ENCODE results near the gene DOK1. TPM values are rescaled to one million over a fixed set of nuclear protein-coding genes. Genes with fewer than 3 reads are reported as not detected.

DOK1 gene
- total RNA-seq, 1 donor from 2014 or later: 4.4 TPM

DNA sequence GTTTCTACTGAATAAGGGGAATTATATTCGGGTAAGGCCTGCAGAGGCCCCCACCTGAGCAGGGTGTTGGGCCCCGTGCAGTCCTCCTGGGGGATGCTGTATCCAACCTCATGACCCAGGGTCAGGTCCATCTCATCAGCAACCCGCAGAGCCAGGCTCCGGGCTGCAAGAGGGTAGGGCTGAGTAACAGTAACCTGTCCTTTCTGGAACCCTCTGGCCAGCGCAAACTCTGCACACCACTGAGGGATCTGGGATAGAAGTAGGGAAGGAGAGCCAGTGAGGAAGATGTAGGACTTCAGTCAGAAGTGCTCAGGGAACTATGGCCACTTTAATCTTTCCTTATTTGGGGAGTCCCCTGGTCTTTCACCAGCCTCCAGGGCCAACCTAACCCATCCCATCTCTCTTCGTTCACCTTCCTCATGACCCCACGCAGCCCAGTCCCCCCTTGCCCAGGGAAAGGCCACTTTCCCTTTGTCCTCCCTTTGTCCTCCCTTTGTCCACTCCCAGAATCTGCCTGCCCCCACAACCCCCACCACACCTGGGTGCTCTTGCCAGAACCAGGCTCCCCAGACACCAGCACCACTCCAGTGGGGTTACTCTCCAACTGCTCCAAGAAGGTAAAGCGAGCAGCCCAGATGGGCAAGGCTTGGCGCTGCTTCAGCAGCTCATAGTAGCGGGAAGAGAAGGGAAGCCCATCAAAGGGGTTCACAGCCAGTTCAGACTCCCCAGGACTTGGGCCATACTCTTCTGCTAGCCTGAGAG is 29.4 kb upstream of the DOK1 start:
- no peak for ATAC-seq
- DNase-seq: no peak
- intact Hi-C loops (cut with micrococcal nuclease): no loop called here

GRCh38 chr2:74525717-74526648 is 28.5 kb upstream of the DOK1 start, which contains the start of gene DQX1:
TSS of gene DQX1 (minus strand) at chr2:74526231. CDS start at chr2:74525729, 502 bp downstream.
- no peak for ATAC-seq
- no peak for DNase-seq
- intact Hi-C loops (cut with micrococcal nuclease): no loop called here

DNA sequence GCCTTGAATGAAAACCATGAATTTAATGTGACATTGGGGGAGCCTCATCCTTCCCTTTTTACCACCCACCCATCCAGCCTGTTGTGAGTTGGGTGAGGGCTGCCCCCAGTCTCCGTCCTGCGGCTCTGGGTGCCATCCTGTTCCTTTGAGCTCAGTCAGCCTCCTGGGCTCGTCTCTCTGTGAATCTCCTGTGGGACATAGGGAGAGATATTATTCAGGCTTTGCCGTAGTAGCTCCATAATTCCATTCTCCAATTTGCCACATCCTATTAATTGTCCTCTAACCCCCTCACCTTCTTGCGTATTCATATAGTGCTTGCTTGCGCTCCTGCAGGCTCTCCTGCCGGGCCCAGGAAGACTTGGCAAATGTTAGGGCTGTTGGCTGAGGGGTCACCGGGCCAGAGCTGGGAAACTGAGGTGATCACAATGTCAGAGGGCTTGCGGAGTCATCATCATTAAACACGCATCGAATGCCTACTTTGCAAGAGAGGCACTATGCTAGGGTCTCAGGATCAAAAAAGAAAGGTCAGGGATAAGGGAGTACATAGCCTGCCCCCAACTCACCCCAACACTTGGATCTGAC is 27.8 kb upstream of the DOK1 start:
- ATAC-seq: no peak
- DNase-seq: no peak
- intact Hi-C loops (cut with micrococcal nuclease): no loop called here

- ATAC-seq (no peak), DNase-seq (no peak)
- intact Hi-C loops (cut with micrococcal nuclease): no loop called here
Observed at GRCh38 chr2:74527741-74528140, 26.8 kb upstream of the DOK1 start.

- DNase-seq (no peak), ATAC-seq (peak; percentile 4)
- intact Hi-C loops (cut with micrococcal nuclease): no loop called here
Observed at GRCh38 chr2:74528600-74529356, 25.7 kb upstream of the DOK1 start.

- DNase-seq (peak; percentile 99), ATAC-seq (peak; percentile 95)
- intact Hi-C loops (cut with micrococcal nuclease): no loop called here
Observed at GRCh38 chr2:74529357-74530238, 24.9 kb upstream of the DOK1 start, which contains the start of the genes AUP1 and HTRA2. TSS of gene AUP1 (minus strand) at chr2:74529706. CDS start at chr2:74529629, 77 bp downstream. TSS of gene HTRA2 (plus strand) at chr2:74529933. CDS start at chr2:74530007, 74 bp downstream.

- peak; percentile 63 for DNase-seq
- intact Hi-C loops (cut with micrococcal nuclease): no loop called here
Observed at GRCh38 chr2:74530239-74531187, 24.0 kb upstream of the DOK1 start.

GRCh38 chr2:74531666-74532065 is 22.9 kb upstream of the DOK1 start:
- DNase-seq (no peak), ATAC-seq (no peak)
- intact Hi-C loops (cut with micrococcal nuclease): no loop called here

More at GRCh38 chr2:74530239-74531187, 24.0 kb upstream of the DOK1 start:
- peak; percentile 41 for ATAC-seq

- ATAC-seq (no peak), DNase-seq (no peak)
- intact Hi-C loops (cut with micrococcal nuclease): no loop called here
Observed at GRCh38 chr2:74532222-74532621, 22.3 kb upstream of the DOK1 start.

DNA sequence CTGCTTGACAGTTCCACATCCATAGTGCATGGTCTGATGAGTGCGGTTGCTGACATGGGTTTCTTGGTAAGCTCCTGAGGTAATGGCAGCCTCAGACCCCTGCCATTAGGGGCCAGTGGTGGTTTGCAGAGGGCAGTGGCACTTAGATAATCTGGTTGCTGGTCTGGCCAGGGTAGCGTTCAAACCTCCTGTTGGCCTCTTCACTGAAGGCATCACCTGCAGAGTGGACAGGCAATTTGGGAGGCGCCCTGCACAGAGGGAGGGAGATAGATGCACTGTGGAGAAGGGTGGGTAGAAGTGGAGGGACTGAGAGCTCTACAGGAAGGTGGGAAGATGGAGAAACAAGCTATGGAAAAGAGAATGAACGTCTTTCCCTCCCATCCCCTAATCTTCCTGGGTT is 21.1 kb upstream of the DOK1 start:
- intact Hi-C loops (cut with micrococcal nuclease): no loop called here

GRCh38 chr2:74534411-74534810 is 20.1 kb upstream of the DOK1 start:
- ATAC-seq: no peak

More for the DNA sequence above, 21.1 kb upstream of the DOK1 start:
- DNase-seq (no peak), ATAC-seq (no peak)

GRCh38 chr2:74535440-74535965 is 19.0 kb upstream of the DOK1 start:
- intact Hi-C loops (cut with micrococcal nuclease): no loop called here

More at GRCh38 chr2:74534411-74534810, 20.1 kb upstream of the DOK1 start:
- intact Hi-C loops (cut with micrococcal nuclease): no loop called here
- DNase-seq: no peak

GRCh38 chr2:74536166-74536950 is 18.2 kb upstream of the DOK1 start:
- DNase-seq: no peak
- intact Hi-C loops (cut with micrococcal nuclease): no loop called here
- ATAC-seq: no peak

More at GRCh38 chr2:74535440-74535965, 19.0 kb upstream of the DOK1 start:
- DNase-seq (no peak), ATAC-seq (no peak)

- DNase-seq: no peak
- ATAC-seq: no peak
- intact Hi-C loops (cut with micrococcal nuclease): no loop called here
Observed at GRCh38 chr2:74537140-74537539, 17.4 kb upstream of the DOK1 start.

GRCh38 chr2:74538881-74539339 is 15.6 kb upstream of the DOK1 start:
- no peak for ATAC-seq
- intact Hi-C loops (cut with micrococcal nuclease): no loop called here
- DNase-seq: no peak

GRCh38 chr2:74540291-74540690 is 14.2 kb upstream of the DOK1 start:
- intact Hi-C loops (cut with micrococcal nuclease): no loop called here

More at GRCh38 chr2:74540291-74540690, 14.2 kb upstream of the DOK1 start:
- DNase-seq (peak; percentile 75), ATAC-seq (peak; percentile 90)

All from left ventricle myocardium superior (tissue), 1 donor.